Raji (cell line): ENCODE data around the gene MBNL1.

Source experiments
- POLR2A ChIP-seq: IDR thresholded peaks from 2 replicates; pipeline ENCODE4 v1.6.1; 2011; ENCODE audit warnings: low read depth, low read length, control low read depth; ENCODE audit not compliant: insufficient read depth

The MBNL1 gene

DNA sequence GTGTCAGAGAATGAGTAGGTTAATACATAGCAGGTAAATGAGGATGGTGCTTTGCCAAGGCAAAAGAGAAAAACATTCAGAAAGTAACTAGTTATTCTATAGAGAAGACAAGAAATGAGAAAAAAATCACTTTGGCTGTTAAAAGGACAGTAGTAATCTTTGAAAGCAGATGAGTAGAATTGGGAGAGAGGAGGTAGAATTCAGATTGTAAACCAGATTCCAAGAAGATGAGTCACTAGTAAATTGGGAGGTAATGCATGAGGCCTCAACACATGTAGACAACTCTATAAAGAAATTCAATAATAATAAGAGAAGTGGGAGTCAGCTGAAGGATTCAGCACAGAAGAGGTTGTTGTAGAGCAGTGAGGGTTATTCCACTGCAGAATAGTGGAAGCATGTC is 81.4 kb downstream of the MBNL1 start:
- no peak for TF ChIP-seq POLR2A

DNA sequence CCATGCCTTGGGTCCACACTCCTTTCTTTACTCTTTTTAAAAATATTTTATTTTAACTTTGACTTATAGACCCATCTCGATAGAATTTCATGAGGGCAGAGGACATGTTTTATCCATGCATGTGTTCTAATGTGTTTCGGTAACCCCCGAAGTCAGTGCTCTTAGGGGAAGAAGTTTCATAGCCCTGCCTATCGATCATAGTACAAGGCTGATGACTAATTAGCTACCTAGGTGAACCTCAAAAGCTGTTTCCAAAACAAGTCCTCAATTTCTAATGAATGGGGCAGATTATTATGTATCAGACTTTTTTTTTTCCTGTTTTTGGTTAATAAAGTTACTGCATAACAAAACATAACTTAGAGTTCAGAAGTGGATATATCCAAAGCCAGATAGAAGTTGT is 82.0 kb downstream of the MBNL1 start:
- TF ChIP-seq POLR2A = no peak

DNA sequence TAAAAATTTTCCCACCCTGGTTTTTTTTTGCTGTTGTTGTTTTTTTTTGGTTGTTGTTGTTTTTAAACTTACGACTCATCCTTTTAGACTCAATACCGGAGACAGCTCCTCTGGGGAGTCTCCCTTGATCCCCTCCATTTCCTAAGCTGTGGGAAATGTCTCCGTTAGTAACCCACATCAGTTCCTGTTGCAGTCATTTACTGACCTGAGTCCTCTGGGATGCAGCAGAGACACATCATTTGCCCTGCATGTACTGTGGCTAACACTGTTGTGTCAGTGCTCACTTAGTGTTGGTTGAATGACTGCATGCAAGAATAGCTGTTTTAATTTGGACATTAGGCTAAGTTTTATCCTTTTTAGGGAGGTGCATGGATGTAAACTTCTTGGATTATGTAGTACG is 83.8 kb downstream of the MBNL1 start:
- TF ChIP-seq POLR2A = no peak

DNA sequence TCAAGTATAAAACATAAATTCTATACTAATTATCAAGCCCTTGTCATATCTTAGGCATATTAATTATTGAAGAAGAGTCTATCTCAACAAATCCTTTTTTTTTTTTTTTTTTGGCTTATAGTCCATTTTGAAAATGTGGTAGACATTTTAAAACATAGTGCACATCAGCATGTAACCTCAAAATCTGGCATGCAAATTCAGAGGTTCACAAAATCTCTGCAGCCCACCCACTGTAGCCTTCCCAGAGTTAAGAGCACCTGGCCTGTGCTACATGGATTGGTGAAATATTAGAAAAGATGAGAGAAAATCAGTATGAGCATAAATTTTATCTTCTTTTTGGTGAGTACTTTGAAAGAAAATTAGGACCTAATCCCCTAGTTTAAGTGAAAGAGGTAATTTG is 84.8 kb downstream of the MBNL1 start:
- no peak for TF ChIP-seq POLR2A

DNA sequence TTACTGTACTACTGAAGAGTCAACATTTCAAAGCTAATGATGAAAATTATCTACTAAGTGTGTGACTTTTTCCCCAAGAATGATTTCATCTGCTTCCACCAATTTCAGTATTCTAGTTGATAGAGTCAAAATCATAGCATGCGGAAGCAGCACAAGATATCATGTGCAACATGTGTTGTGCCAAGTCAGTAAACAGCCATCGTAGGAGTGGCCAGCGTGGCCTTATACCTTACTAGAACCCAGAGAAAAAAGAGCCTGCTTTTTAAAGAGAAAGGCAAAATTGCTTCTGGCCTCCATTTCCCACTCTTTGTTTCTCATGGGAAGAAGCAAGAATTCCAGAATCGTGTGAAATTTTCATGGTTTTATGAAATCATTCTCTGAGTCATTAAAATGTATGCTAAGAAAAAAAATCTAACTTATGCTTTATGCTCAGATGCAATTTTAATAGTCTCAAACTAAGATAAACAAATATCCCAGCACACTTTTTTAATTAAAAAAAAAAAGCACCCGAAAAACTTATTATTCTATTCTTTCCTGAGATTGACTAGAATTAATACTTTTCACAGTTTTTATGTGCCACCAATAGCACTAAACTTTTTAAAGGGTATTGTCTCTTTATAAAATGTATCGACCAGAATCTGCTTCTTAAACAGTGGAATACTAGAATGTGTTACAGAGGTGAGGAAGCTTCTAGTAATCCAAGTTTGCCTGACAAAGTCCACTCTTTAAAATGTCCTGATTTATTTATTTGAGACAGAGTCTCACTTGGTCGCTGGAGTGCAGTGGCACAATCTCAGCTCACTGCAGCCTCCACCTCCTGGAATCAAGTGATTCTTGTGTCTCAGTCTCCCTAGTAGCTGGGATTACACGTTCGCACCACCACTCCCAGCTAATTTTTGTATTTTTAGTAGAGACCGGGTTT is 87.3 kb downstream of the MBNL1 start:
- no peak for TF ChIP-seq POLR2A

DNA sequence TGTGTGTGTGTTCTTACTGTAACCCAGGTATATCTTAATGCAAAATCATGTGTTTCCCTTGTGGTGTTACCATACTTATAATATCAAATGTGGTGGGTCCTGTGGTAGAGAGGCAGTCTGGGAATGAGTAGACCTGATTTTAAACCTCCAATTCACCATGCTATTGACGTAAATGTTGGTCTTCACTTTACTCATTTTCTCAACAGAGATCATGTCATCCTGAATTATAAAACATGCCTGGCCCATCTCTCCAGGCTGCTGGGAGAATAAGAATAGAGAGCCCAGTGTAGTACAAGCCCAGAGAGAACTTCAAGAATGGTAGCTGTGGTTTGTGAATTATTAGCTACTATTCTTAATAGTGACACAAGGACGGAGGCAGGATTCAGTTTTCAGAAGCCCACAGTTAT is 88.1 kb downstream of the MBNL1 start:
- TF ChIP-seq POLR2A = no peak

DNA sequence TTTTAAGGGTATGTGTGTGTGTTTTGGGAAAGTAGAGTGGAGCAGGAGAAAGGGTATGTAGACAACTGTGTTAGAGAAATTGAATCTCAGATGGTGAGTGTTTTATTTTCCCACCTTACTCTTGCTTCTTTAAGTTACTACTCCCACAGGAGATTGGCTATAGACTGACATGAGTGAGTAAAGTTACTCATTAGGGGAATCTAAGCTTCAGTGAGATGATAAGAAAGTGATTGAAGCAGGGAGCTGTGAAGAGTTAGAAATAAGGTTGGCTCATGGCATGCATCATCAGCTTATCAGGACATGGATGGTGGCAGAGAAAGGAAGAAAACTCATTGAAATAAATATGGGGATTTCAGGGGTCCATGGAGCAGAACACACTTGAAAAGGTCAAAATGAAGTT is 88.9 kb downstream of the MBNL1 start:
- no peak for TF ChIP-seq POLR2A

DNA sequence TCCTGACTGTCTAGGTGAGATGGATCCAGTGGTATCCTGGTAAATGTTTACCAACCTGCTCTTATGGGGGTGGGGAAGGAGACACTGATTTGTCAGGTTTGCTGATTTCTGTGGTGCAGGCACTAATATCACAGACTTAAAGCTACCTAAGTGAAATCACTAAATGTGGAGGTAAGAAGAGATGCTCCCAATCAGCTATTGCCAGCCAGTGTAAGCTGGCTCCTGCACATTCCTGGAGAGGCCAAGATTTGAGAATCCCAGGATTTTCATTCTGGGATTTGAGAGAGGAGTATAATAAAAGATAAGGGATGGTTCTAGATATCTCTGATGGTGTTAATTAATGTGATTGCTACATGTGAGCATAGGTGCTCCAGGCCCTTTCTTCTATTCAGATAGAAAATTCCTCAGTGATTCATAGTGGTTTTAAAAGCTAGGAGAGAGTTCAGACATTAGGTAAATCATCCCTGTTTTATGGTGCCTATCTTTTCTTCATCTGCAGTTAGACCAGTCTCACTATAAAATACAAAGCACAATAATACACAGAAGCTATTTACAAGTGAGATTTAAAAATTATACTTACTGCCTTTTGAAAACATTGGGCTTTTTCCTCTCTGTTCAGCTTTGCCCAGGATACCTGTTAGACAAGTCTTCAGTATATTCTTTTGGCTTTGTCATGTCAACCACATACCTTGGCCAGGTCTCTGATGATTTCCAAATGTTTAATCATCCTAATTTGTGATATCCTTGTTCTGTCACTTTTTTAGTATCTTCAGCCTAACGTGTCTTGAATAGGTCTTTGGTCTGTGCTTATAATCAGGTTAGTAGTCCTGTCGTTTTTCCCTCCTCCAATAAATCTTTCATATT is 90.9 kb downstream of the MBNL1 start:
- no peak for TF ChIP-seq POLR2A

DNA sequence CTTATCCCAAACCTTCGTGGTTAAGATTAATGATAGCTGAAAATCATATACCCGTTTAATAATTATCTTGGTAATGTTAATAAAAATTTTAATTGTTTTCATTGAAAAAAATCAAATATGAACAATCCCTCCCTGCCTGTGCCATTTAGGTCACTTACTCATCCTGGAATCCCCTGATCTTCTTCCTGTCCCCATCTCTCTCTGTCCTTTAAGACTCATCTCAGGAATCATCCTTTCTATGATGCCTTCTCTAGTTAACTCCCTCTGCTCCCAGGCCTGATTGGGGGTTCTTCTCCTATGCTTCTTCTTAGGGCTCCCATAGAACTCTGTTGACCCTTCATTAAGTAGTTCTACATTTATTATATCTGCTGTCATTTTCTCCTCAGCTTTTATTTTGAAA is 91.6 kb downstream of the MBNL1 start:
- no peak for TF ChIP-seq POLR2A

DNA sequence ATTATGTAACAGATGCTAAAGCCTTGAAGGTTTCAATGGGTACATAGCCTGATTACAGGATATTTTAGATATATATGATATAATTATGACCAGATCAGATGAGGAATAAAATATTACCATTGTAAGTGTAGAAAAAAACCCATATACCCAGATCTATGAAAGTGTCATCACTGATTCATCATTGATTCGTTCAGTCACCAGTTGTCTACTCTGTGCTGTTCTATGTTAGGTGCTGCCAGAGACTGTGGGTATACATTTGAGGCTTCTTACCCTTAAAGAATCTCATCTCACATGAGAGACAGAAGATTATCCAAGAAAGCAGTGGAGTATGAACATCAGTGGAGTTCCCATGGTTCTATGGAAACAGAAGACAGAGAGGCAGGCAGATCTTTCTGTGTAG is 92.2 kb downstream of the MBNL1 start:
- no peak for TF ChIP-seq POLR2A

DNA sequence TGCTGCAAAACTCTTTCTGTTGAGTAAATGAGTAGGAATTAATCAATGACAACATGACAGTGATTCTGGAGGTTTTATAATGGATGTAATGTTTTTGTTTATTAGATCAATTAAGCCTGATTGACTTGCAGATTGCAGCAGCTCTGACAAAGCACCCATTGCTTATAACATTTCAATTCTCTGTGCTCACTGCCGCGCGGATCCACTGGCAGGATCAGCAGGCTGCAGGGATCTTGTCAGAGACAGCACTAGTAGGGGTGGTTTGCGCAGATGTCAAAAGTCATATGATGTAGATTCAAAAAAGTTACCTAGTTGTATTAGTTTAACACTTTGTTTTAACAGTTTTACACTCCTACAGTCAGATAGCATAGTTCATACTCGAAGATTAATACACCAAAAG is 93.4 kb downstream of the MBNL1 start:
- TF ChIP-seq POLR2A = no peak

DNA sequence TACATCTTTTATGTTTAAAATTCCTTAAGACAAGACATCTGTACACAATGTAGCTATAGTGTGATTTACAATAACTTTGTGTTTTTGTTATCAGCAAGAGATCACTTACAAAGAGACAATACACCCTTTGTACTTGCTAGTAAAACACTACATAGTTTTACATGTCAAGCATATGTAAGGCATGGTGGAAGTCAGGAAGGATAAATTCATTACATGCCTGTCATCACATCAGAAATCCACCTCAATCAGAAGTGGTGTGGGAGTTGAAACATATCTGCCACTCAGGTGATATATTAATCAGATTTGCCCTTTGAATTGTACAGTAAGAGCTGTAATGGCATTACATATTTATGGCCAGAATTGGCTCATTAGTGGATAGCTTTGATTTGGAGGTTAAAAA is 95.5 kb downstream of the MBNL1 start:
- TF ChIP-seq POLR2A = no peak

DNA sequence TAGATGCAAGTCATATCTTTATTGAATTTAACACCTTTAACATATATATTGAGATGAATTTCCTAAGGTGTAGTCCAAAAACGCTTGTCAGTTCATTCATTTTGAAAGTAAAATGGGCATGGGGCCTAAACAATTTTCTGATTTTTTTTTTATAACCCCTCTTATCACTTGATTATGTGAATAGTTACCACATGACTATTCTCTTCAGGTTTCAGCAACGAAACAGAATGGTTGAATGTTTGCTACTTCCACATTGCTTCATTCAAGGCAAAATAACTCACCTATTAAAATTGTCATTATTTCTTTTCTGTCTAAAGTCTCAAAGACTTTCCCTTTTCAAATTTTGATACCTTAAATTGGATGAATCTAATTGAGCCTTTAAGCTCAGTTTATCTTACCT is 96.4 kb downstream of the MBNL1 start:
- no peak for TF ChIP-seq POLR2A

DNA sequence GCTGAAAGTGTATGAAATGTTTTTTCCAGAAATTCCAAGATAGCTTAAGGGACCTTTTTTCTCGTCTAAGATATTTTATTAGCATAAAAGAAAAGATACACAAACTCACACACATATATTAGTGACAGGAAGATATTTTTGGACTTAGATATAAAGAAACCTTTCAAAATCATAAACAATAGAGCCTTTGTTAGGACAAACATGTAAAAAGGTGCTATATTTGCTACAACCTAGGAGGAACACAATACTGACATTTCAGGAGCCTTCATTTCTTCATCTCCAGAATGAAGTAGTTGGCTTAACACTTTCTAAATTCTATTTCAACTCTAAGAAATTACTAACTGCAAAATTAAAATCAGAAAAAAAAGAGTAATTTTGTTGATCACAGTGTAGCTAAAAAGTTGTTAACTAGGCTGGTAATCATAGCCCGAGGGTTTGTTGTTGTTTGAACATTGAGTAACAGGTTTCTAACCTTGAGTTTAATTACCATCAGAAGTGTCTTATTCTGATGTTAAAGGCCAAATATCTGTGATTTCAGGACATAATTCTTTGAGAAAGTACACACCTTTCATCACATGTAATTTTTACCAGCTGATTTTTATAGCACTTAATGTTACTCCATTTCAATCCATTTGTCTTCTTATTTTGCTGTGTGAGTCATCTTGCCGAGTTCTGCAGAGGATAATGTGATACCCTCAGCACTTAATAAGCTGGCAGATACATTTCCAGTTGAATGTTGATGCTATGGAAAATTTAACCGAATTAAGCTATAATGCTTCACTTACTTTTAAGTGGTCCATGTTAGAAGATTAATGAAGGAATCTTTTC is 97.3 kb downstream of the MBNL1 start:
- no peak for TF ChIP-seq POLR2A

DNA sequence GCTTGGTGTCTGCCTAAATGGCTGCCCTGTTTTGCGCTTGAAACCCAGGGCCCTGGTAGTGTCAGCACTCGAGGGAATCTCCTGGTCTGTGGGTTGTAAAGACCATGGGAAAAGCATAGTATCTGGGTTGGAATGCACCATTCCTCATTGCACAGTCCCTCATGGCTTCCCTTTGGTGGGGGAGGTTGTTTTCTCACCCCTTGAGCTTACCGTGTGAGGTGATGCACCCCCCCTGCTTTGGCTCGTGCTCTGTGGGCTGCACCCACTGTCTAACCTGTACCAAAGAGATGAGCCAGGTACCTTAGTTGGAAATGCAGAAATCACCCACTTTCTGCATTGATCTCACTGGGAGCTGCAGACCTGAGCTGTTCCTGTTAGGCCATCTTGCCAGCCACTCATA is 104.7 kb downstream of the MBNL1 start:
- TF ChIP-seq POLR2A = no peak

DNA sequence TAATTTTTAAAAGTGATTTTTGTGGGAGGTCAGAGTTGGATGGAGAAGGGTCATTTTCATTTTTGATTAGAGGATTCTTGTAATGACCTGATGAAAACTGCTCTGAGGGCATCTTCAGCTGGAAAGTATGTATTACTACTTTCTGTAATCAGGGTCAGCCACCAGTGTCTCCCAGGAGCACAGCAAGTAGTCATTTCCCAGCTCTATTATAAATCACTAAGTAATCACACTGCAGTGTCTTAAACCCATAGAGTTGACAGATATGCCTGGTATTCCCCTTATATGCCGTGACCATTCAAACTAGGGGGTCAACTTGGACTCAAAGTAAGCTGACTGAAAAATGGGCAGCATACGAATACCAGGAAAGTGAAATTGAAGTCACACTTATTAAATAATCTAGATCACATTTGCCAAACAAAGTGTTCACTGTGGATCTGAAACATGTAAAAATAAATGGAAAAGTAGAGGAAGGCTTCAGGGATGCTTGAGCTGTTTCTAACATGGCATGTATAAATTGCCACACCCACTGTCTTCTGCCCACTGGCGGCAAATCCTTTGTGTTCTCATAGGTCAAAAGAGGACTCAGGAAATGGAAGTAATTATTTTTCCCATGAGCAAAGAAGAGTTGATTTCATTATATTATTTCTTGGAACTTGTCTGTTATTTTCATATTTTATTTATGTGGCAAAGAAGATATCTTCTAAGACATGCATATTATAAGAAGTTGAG is 105.7 kb downstream of the MBNL1 start:
- no peak for TF ChIP-seq POLR2A
